22Rv1 (cell line): Measurements from ENCODE around the gene UBQLN4.

ENCODE experiments used
- H3K27ac ChIP-seq: fragments of 450-650 bp; 2 replicates; pipeline ENCODE4 v1.5.1; 2017
- ZFX ChIP-seq: fragments of 450-650 bp; IDR thresholded peaks from 2 replicates; pipeline ENCODE4 v1.6.1; 2017; ENCODE audit warnings: antibody characterized with exemption, borderline replicate concordance
- TF ChIP-seq, protein P1 (sequence below): fragments of 450-650 bp; IDR thresholded peaks from 2 replicates; pipeline ENCODE4 v1.5.1; 2017; ENCODE audit warnings: mild to moderate bottlenecking

Gene UBQLN4

DNA sequence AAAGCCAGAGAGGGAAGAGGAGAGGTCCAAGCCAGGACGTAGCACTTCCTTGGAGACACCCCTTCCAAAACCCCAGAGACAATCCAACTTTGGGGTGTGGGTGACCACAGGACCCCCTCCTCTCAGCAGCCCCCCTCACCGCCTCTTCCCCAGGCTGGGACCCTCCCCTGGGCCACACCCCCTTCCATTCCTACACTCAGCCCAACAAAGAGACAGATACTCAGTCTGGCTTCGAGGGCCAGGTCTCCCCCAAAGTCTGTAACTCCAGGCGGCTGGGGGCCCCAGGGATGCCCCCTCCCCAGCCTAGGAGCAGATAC, 27.2 kb upstream of the UBQLN4 start:
- H3K27ac ChIP-seq = no peak overlapping the region
- TF ChIP-seq, protein P1, sequence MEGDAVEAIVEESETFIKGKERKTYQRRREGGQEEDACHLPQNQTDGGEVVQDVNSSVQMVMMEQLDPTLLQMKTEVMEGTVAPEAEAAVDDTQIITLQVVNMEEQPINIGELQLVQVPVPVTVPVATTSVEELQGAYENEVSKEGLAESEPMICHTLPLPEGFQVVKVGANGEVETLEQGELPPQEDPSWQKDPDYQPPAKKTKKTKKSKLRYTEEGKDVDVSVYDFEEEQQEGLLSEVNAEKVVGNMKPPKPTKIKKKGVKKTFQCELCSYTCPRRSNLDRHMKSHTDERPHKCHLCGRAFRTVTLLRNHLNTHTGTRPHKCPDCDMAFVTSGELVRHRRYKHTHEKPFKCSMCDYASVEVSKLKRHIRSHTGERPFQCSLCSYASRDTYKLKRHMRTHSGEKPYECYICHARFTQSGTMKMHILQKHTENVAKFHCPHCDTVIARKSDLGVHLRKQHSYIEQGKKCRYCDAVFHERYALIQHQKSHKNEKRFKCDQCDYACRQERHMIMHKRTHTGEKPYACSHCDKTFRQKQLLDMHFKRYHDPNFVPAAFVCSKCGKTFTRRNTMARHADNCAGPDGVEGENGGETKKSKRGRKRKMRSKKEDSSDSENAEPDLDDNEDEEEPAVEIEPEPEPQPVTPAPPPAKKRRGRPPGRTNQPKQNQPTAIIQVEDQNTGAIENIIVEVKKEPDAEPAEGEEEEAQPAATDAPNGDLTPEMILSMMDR = no peak
- no peak for TF ChIP-seq ZFX

GRCh38 chr1:156080241-156080862, 26.8 kb upstream of the UBQLN4 start:
- no peak overlapping the region for H3K27ac ChIP-seq
- TF ChIP-seq ZFX = no peak
- TF ChIP-seq, protein P1 = no peak

DNA sequence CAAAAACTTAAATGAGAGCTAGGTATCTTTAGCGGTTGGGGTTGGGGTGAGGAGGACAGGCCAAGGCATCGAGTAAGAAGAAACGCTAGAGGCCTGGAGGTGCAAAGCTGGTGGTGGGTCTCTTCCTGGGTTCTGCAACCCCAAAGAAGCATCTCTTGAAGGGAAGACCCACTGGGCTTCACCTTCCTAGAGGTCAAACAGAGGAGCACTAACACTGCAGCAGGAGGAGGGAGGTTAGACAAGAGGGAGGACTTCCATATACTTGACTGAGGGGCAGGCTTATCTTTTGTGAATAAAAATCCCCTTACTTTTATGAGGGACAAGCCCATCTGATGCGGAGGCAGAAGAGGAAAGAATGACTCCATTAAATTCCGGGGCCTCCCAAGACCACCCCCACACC, 26.2 kb upstream of the UBQLN4 start:
- H3K27ac ChIP-seq = peak overlapping the region; percentile 18; the same call in 1 of the 2 replicates

GRCh38 chr1:156078728-156079127, 25.1 kb upstream of the UBQLN4 start:
- H3K27ac ChIP-seq = peak overlapping the region; percentile 18; the same call in 1 of the 2 replicates

More for the DNA sequence above, 26.2 kb upstream of the UBQLN4 start:
- TF ChIP-seq, protein P1 = no peak
- no peak for TF ChIP-seq ZFX

GRCh38 chr1:156077430-156077760, 23.8 kb upstream of the UBQLN4 start:
- H3K27ac ChIP-seq = no peak overlapping the region
- TF ChIP-seq, protein P1 = no peak
- no peak for TF ChIP-seq ZFX

More at GRCh38 chr1:156078728-156079127, 25.1 kb upstream of the UBQLN4 start:
- no peak for TF ChIP-seq ZFX
- TF ChIP-seq, protein P1 = no peak

DNA sequence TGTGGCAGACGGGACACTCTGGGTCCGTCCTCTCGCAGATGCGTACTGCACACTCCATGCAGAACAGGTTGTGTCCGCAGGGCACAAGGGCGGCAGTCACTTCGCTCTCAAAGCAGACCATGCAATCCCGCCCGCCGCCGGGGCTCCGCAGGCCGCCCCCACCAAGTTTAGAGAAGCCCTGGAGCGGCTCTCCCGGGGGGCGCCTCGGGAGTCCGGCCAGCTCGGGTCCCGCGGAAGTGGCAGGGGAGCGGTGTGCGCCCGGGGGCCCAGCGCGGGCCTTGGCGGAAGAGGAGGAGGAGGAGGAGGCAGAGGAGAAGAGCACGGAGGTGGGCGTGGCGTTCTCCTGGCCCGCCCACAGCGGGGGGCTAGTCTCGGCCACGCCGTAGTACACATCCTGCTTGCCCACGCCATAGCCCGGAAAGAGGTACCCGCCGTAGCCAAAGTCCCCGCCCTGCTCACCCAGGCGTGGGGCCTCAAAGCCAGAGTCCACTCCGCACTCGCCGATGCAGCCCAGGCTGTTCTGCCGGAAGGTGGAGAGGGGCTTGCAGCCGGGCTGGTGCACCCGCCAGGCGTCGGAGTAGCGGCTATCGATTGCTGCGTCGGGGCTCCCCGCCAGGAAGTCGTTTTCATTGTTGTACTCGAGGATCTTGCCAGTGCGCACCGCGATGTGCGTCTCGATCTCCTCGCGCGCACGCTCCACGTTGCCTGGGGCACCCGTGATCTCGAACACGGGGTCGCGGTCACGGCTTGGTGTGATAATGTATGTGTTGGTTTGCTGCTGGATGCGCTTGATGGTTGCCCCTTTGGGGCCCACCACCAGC, 23.2 kb upstream of the UBQLN4 start:
- TF ChIP-seq, protein P1 = no peak
- no peak for TF ChIP-seq ZFX
- no peak overlapping the region for H3K27ac ChIP-seq

GRCh38 chr1:156075775-156076204, 22.2 kb upstream of the UBQLN4 start:
- TF ChIP-seq, protein P1 = no peak
- no peak for TF ChIP-seq ZFX
- no peak overlapping the region for H3K27ac ChIP-seq
